Activated T-cell treated with anti-CD3 and anti-CD28 coated beads for 1 hour (primary cell): ENCODE measurements around the gene RCSD1.
"Not testable (repeated sequence)": the region's sequence is repeated elsewhere in the genome, so short reads cannot be mapped to it uniquely, and the experiment has no call there.

Experiments used
- DNase-seq: peaks from one replicate; pipeline ENCODE4 v3.0.0-alpha.2; 2020; ENCODE audit warnings: low read depth

Gene RCSD1

GRCh38 chr1:167629681-167630567, at the start of gene RCSD1:
Gene RCSD1, plus strand, starts transcription at chr1:167630232. Its CDS starts 192 bp downstream, at chr1:167630424.
- DNase-seq, result peak; percentile 47

- no peak for DNase-seq
Measured at GRCh38 chr1:167582064-167582463, 48.0 kb upstream of the RCSD1 start.

DNA sequence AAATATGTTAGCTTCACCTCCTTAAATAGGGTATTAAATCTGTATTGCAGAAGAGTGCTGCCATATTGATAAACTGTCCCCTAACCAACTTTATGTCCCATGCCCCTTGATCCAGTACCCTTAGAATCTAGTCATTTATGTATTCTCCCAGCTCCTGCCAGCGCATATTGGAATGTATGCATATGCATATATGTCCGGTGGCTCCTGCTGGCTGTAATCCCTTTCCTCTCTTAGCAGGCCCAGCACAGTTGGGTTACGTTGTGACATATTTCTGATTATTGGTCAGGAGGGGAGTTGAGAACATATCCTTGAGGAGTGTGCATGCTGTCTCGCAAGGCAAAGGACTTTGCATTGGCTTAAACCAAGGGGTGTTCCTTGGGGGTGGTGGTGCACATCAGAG, 47.3 kb upstream of the RCSD1 start:
- DNase-seq, result no peak

DNA sequence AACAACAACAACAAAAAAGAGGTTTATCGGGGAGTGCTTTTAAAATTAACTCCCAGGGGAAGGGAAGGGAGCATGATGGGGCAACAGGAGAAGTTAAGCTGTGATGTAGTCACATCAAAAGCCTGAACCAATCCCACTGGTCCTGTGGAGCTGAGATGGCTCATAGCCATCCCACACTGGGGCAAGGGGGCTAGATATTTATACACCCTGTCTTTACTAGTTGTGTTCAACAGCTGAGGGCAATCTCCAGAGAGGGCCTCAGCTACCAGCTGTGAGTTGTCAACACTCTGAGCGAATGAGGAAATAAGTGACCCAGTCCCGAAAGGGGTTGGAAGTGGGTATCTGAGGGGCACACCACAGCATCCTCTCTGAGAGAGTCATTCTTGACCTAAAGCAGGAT, 45.5 kb upstream of the RCSD1 start:
- no peak for DNase-seq

DNA sequence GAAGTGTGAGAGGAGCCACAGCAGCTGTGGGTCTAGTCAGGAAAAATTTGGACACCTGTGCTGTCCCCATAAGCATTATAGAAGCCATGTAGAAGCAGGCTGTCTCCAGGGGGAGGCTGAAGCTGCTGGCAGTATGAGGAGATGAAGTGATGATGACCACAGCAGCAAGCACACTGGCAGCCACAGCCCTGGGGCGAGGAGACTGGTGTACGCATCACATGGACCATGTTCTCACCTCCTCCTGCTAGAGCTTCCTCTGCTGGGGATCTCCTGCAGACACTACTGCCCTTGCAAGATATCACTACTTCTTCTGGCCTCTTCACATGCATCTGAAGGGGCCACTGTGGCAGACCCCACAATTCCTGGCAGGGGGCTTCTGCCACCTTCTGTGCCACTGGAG, 42.7 kb upstream of the RCSD1 start:
- no peak for DNase-seq

DNA sequence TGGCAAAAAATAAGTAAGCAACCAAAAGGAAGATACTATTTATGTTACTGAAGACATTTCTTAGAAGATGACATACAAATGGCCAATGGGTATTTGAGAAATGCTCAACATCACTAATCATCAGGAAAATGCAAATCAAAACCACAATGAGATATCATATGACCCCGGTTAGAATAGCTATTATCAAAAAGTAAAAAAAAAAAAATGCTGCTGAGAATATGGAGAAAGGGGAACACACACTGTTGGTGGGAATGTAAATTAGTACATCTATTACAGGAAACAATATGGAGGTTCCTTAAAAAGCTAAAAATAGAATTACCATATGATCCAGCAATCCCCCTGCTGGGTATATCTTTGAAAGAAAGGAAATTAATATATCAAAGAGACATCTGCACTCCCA, 42.2 kb upstream of the RCSD1 start:
- DNase-seq, result no peak

DNA sequence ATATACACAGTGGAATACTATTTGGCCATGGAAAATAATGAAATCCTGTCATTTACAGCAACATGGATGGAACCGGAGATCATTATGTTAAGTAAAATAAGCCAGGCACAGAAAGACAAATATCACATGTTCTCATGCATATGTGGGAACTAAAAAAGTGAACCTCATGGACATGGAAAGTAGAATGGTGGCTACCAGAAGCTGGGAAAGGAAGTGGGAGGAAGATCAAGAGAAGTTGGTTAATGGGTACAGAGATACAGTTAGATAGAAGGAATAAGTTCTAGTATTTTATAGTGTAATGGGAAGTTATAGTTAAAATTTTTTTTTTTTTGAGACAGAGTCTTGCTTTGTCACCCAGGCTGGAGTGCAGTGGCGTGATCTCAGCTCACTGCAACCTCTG, 41.7 kb upstream of the RCSD1 start:
- no peak for DNase-seq

GRCh38 chr1:167592475-167592874, 37.6 kb upstream of the RCSD1 start:
- no peak for DNase-seq

DNA sequence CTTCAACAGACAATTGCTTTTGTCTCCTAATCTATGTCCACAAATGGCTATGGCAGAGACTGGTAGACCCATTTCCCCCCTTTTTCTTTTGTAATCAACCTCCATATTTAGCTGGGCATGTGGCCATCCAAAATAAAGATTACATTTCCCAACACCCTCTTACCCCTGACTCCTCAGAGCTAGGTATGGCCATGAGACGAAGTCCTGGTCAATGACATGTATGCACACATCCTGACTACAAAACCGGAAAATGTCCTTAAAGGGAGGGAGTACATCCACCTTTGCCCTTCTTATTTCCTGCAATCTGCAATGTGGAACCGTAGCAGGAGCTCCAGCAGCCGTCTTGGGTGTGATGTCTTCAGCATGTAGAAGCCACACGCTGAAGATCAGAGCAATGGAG, 36.2 kb upstream of the RCSD1 start:
- no peak for DNase-seq

GRCh38 chr1:167594822-167595221, 35.2 kb upstream of the RCSD1 start:
- no peak for DNase-seq

DNA sequence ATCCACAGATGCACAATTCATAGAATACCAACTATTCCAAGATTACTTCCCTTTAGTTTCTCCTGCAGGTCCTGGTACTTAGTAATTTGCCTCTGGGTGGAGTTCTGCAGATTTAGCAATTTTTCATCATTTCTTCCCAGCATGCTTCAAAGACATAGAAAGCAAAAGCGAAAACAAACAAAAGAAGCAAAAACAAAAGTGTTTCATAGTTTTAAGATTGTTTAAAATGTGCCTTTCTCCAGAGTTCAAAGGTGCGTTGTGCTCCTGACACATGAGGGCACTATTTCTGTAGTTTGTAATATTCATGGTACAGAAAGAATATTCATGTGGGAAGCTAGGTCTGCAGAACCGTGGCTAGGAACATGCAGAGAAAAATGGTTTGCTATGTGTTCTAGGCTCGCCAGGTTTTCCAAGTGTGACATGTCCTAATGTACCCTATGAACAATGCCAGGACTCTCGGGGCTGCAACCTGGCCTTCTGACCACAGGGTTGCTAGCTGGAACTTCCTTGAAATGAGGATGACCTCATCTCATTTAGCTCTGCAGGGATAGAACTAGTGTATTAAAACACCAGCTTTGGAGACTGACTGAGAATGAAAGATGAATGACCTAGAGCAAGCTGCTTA, 30.0 kb upstream of the RCSD1 start:
- DNase-seq, result peak; percentile 3

DNA sequence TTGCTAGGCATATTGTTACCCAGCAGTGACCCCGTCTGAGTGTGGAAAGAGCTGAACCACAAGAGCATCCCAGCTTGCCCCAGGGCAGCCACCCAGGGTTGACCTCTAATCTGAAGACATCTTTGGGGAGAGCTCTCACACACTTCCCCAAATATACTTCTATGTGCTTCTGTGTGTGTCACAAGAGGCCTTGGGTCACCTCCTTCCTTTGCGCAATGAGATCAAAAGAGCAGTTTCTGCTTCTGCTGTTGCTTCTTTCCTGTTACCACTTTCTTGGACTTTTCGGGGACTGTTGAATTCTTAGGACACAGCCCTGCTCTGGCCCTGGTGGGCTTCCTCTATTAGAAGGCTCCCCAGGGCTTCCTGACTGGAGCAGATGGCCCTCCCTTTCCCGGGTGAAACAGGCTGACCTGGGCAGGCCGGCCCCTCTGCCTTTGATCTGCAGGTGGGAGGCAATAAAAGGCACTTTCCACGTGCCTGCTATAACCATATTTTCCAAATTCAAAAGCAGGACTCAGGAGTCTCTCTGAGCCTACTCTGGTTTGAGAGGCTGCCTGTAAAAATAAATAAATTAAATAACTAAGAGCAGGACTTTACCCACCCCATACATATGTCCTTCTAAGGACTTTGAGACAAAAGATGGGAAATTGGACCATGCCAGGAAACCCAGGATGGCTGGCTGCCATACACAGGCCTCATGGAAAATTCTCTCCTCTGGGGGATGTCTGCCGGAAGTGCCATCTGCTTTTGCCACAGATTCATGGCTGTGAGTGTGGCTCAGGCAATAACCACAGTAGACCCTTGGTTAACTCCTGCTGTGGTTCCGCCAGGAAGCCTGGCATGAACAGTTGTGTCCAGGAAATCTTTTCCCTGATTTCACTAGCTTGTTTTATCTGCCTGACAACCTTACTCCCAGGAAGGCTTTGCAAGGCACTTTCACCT, 28.3 kb upstream of the RCSD1 start:
- no peak for DNase-seq

GRCh38 chr1:167602840-167603239, 27.2 kb upstream of the RCSD1 start:
- no peak for DNase-seq

GRCh38 chr1:167605576-167605975, 24.5 kb upstream of the RCSD1 start:
- no peak for DNase-seq

DNA sequence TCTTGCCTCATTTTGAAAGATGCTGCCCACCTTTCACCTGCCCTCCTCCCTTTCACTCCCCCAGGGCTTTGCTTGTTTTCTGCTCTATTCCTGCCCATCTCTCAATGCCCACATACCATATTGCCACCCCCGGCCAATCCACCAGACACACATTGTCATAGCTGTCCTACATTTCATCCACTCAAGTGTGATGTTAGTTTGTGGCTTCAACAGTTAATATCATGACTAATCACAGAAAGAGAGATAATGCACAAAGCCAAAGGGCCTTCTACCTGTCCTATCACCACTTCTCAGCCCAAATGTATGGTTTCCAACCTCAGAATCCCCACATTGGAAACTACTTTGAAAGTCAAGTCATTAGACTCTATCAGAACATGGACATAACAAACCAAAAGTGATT, 18.0 kb upstream of the RCSD1 start:
- no peak for DNase-seq

DNA sequence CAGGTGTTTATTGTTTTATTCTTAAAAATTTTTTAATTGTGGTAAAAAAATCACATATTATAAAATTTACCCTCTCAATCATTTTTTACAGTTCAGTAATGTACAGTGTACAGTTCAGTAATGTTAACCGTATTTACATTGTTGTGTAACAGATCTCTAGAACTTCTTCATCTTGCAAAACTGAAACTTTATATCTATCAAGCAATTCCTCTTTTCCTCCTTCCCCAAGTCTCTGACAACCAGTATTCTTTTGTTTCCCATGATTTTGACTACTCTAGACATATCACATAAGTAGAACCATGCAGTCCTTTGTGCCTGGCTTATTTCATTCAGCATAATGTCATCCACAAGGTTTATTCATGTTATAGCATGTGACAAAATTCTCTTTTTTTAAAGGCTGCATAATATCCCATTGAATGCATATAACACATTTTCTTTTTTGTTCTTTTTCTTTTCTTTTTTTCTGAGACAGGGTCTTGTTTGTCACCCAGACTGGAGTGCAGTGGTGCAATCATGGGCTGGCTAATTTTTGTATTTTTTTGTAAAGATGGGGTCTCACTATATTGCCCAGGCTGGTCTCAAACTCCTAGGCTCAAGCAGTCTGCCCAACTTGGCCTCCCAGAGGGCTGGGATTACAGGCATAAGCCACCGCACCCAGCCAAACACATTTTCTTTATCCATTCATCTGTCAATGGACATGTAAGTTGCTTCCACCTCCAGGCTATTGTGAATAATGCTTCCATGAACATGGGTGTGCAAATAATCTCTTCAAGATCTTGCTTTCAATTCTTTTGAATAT, 17.2 kb upstream of the RCSD1 start:
- no peak for DNase-seq

- not testable (repeated sequence) for DNase-seq
Measured at GRCh38 chr1:167613984-167614383, 16.0 kb upstream of the RCSD1 start.

GRCh38 chr1:167614851-167615250, 15.2 kb upstream of the RCSD1 start:
- DNase-seq, result no peak

- DNase-seq, result no peak
Measured at GRCh38 chr1:167616521-167616920, 13.5 kb upstream of the RCSD1 start.

DNA sequence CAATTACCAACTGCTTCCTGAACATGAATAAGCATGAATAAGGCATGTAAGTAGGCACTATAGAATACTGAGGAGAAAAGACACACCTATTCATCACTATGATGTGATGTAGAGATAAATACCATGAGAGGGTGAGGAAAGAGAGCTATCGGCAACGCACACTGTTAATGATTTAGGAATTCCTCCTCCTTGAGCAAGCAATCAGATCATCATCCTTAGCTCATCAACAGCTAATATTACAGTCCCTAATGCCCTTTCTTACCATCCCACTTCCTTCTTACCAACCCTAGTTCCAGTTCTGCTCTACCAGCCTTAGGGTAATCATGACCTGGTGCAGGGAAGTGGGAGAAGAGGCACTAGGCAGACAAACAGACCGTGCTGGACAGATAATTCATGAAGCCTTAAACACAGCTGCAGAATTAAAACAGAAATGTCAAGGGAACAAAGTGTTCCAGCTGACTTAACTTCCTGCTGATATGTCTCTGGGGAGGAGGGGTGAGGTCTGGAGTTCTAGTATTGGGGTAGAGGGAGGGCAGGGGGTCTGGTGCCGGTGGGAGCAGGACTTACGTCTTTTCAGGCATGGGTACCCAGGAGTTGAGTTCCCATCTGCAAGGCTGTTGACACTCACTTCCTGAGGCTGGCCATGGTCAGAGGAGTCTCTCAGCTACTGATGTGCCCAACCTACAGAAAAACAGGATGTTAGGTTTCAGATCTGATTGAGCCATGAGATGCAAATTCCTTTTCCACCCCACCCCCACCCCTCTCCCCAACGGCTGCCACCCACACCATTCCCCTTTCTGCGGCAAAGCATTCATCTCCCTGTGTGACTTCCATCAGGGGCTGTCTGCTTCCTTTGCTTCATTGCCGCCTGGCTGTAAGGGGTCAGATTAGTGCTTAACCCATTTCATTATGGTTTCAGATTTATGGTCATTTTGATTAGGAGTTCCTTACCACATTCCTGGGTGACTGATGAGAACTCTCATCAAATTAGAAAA, 12.6 kb upstream of the RCSD1 start:
- DNase-seq, result no peak
